ENCODE data around the gene C11orf86. TPM values are rescaled to one million over a fixed set of nuclear protein-coding genes. Genes with fewer than 3 reads are reported as not detected.

The C11orf86 gene
- total and polyA plus RNA-seq, 2 experiments from 2014 or later = 0.21 to 0.74 TPM

DNA sequence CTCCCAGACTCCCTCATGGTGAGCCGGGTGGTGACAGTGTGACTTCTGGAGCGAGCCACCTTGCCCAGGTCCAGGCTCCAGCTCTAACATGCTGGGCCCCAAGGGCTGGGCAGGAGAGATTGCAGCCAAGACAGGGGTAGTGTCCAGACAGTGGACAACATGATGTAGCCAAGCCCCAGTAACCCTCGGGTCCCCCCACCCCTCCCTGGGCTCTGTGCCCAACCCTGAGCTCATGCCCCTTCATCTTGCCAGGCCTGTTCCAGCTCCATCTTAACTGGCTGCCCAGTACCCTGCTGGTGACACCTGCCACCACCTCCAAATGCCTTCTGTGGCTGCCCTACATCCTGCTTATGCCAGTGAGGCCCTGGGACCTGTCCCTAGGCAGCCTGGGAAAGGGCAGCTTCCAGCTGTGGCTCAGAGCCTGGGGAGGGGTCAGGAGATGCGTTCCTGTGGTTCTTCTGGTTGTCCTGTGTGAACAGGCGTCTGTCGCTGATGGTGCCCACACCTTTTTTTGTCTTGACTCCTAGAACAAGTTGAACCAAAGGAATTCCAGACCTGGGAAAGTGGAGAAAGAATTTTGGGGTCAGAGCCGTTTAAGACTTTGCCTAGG lies 35.3 kb downstream of the C11orf86 start (continued):
- TF ChIP-seq REST (IDR thresholded peaks at IDR 0.05; ENCODE audit: unreplicated experiment) (no peak), NANOG (IDR thresholded peaks at IDR 0.05; ENCODE audit: borderline replicate concordance) (no peak), CREB1 (CRISPR knock-in tag; IDR thresholded peaks at IDR 0.05; ENCODE audit: low read depth) (no peak), ZNF114 (CRISPR knock-in tag; IDR thresholded peaks at IDR 0.05) (no peak), ZNF331 (CRISPR knock-in tag; IDR thresholded peaks at IDR 0.05; ENCODE audit: low read depth) (no peak), EZH2phosphoT487 (IDR thresholded peaks at IDR 0.05; ENCODE audit: unreplicated experiment) (no peak), JUNB (IDR thresholded peaks at IDR 0.05; ENCODE audit: unreplicated experiment) (no peak), EZH2 (IDR thresholded peaks at IDR 0.05; ENCODE audit: low read depth, unreplicated experiment) (no peak), ETS1 (IDR thresholded peaks at IDR 0.05) (no peak), STAT1 (IDR thresholded peaks at IDR 0.05; ENCODE audit: unreplicated experiment) (no peak), POLR2AphosphoS5 (IDR thresholded peaks at IDR 0.05; ENCODE audit: low read depth) (no peak)
- TF ChIP-seq, protein P1, sequence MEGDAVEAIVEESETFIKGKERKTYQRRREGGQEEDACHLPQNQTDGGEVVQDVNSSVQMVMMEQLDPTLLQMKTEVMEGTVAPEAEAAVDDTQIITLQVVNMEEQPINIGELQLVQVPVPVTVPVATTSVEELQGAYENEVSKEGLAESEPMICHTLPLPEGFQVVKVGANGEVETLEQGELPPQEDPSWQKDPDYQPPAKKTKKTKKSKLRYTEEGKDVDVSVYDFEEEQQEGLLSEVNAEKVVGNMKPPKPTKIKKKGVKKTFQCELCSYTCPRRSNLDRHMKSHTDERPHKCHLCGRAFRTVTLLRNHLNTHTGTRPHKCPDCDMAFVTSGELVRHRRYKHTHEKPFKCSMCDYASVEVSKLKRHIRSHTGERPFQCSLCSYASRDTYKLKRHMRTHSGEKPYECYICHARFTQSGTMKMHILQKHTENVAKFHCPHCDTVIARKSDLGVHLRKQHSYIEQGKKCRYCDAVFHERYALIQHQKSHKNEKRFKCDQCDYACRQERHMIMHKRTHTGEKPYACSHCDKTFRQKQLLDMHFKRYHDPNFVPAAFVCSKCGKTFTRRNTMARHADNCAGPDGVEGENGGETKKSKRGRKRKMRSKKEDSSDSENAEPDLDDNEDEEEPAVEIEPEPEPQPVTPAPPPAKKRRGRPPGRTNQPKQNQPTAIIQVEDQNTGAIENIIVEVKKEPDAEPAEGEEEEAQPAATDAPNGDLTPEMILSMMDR (conservative IDR thresholded peaks at IDR 0.05; ENCODE audit: low read depth in 2 of 2) = no peak

GRCh38 chr11:67013511-67014045 lies 38.5 kb downstream of the C11orf86 start:
- peaks cover 10% of the 10 kb centered on the region for H3K4me1 Mint-ChIP-seq
- H3F3A ChIP-seq (replicated peaks; ENCODE audit: low read depth) = no peaks in the 10 kb centered on the region
- H3K27me3 ChIP-seq (ENCODE audit: insufficient read depth) = no peaks in the 10 kb centered on the region
- no peak overlapping the region for H3K4me3 ChIP-seq
- H2AFZ ChIP-seq = no peak overlapping the region
- H3K4me3 Mint-ChIP-seq = no peak overlapping the region; the same call in 2 of the 3 replicates
- no peak for TF ChIP-seq ETS1 (IDR thresholded peaks at IDR 0.05)
- peaks cover 10% of the 10 kb centered on the region for H3K27me3 Mint-ChIP-seq (ENCODE audit: insufficient read depth, low read depth, poor library complexity)
- DNase-seq (ENCODE audit: low spot score) (no peak), ATAC-seq (no peak)
- no peak overlapping the region for H3K4me2 ChIP-seq
- H3K27ac Mint-ChIP-seq = peak overlapping the region; percentile 37; the same call in 1 of the 2 replicates
- no peak overlapping the region for H3K27ac ChIP-seq (ENCODE audit: low read depth)
- no peaks in the 10 kb centered on the region for H3K9me2 ChIP-seq (ENCODE audit: insufficient read depth)
- peaks cover 3% of the 10 kb centered on the region; the same call in 2 of the 3 replicates for H3K36me3 Mint-ChIP-seq (ENCODE audit: low read depth)
- H3K9me3 Mint-ChIP-seq = no peaks in the 10 kb centered on the region
- H3K4me1 ChIP-seq (ENCODE audit: insufficient read depth) = no peaks in the 10 kb centered on the region
- H3K79me2 ChIP-seq (replicated peaks; ENCODE audit: insufficient read depth) = no peaks in the 10 kb centered on the region
- H3K36me3 ChIP-seq (ENCODE audit: insufficient read depth) = no peaks in the 10 kb centered on the region
- no peaks in the 10 kb centered on the region for H4K20me1 ChIP-seq (replicated peaks; ENCODE audit: insufficient read depth)
